ENCODE results near the gene SHROOM4. TPM values are rescaled to one million over a fixed set of nuclear protein-coding genes. Genes with fewer than 3 reads are reported as not detected.

SHROOM4 gene
- polyA plus RNA-seq (2011; rRNA removed) = 0.50 and 0.59 TPM in 2 replicates
- polyA minus RNA-seq (2011; rRNA and poly(A)+ RNA removed) = 0.67 and 0.76 TPM in 2 replicates

- TF ChIP-seq CTCF (IDR thresholded peaks at IDR 0.05; ENCODE audit: insufficient read depth, low read depth, low read length) = no peak
- POLR2A ChIA-PET = no interaction called here
- peak within 1 kb of the TSS; percentile 44 for H3K4me3 ChIP-seq (ENCODE audit: low read depth, low read length)
- H3K27me3 ChIP-seq (ENCODE audit: control insufficient read depth, insufficient read depth, low read length) = no peaks in the 10 kb centered on the region
- CTCF ChIA-PET = interaction anchor here (0.6 kb wide), 2 partner anchors 28 to 88 kb away, joined by 3 to 5 read pairs; no protein-coding TSS in a partner anchor
- H3K36me3 ChIP-seq (ENCODE audit: control insufficient read depth, insufficient read depth, low read length) = no peaks in the 10 kb centered on the region
- DNase-seq (ENCODE audit: low read depth) = no peak
These were observed at the start of gene SHROOM4 for GRCh38 chrX:50813843-50814661. TSS of gene SHROOM4 (minus strand) at chrX:50814194. CDS start at chrX:50814018, 176 bp downstream.

- no peak for TF ChIP-seq CTCF (IDR thresholded peaks at IDR 0.05; ENCODE audit: insufficient read depth, low read depth, low read length)
- Histone ChIP-seq H3K36me3 (ENCODE audit: control insufficient read depth, insufficient read depth, low read length) (no peaks in the 10 kb centered on the region), H3K27me3 (ENCODE audit: control insufficient read depth, insufficient read depth, low read length) (no peaks in the 10 kb centered on the region), H3K4me3 (ENCODE audit: low read depth, low read length) (no peak overlapping the region)
- POLR2A ChIA-PET = no interaction called here
- no peak for DNase-seq (ENCODE audit: low read depth)
- CTCF ChIA-PET = no interaction called here
These were observed 49.5 kb upstream of the SHROOM4 start for GRCh38 chrX:50863471-50863870.

GRCh38 chrX:50860518-50860917, 46.5 kb upstream of the SHROOM4 start:
- TF ChIP-seq CTCF (IDR thresholded peaks at IDR 0.05; ENCODE audit: insufficient read depth, low read depth, low read length) = no peak
- no peaks in the 10 kb centered on the region for H3K36me3 ChIP-seq (ENCODE audit: control insufficient read depth, insufficient read depth, low read length)
- no peak overlapping the region for H3K4me3 ChIP-seq (ENCODE audit: low read depth, low read length)
- POLR2A ChIA-PET = no interaction called here
- CTCF ChIA-PET = no interaction called here
- no peaks in the 10 kb centered on the region for H3K27me3 ChIP-seq (ENCODE audit: control insufficient read depth, insufficient read depth, low read length)
- DNase-seq (ENCODE audit: low read depth) = no peak

- ChIA-PET POLR2A (no interaction called here), CTCF (no interaction called here)
- Histone ChIP-seq H3K4me3 (ENCODE audit: low read depth, low read length) (no peak overlapping the region), H3K27me3 (ENCODE audit: control insufficient read depth, insufficient read depth, low read length) (no peaks in the 10 kb centered on the region), H3K36me3 (ENCODE audit: control insufficient read depth, insufficient read depth, low read length) (no peaks in the 10 kb centered on the region)
- TF ChIP-seq CTCF (IDR thresholded peaks at IDR 0.05; ENCODE audit: insufficient read depth, low read depth, low read length) = no peak
- no peak for DNase-seq (ENCODE audit: low read depth)
These were observed 44.6 kb upstream of the SHROOM4 start for GRCh38 chrX:50858548-50858947.

GRCh38 chrX:50853399-50853798, 39.4 kb upstream of the SHROOM4 start:
- ChIA-PET CTCF (no interaction called here), POLR2A (no interaction called here)
- no peak overlapping the region for H3K4me3 ChIP-seq (ENCODE audit: low read depth, low read length)
- H3K27me3 ChIP-seq (ENCODE audit: control insufficient read depth, insufficient read depth, low read length) = no peaks in the 10 kb centered on the region
- no peaks in the 10 kb centered on the region for H3K36me3 ChIP-seq (ENCODE audit: control insufficient read depth, insufficient read depth, low read length)
- TF ChIP-seq CTCF (IDR thresholded peaks at IDR 0.05; ENCODE audit: insufficient read depth, low read depth, low read length) = no peak
- no peak for DNase-seq (ENCODE audit: low read depth)

Measured in BJ (cell line).